ENCODE data around the gene TXNRD1. TPM values are rescaled to one million over a fixed set of nuclear protein-coding genes. Genes with fewer than 3 reads are reported as not detected.
A peak's percentile ranks its signal among the peaks of the same experiment; 100 is the strongest.
"Not testable (repeated sequence)": the region's sequence is repeated elsewhere in the genome, so short reads cannot be mapped to it uniquely, and the experiment has no call there.

TXNRD1 gene
- total RNA-seq, 1 donor from 2014 or later = 229 TPM

DNA sequence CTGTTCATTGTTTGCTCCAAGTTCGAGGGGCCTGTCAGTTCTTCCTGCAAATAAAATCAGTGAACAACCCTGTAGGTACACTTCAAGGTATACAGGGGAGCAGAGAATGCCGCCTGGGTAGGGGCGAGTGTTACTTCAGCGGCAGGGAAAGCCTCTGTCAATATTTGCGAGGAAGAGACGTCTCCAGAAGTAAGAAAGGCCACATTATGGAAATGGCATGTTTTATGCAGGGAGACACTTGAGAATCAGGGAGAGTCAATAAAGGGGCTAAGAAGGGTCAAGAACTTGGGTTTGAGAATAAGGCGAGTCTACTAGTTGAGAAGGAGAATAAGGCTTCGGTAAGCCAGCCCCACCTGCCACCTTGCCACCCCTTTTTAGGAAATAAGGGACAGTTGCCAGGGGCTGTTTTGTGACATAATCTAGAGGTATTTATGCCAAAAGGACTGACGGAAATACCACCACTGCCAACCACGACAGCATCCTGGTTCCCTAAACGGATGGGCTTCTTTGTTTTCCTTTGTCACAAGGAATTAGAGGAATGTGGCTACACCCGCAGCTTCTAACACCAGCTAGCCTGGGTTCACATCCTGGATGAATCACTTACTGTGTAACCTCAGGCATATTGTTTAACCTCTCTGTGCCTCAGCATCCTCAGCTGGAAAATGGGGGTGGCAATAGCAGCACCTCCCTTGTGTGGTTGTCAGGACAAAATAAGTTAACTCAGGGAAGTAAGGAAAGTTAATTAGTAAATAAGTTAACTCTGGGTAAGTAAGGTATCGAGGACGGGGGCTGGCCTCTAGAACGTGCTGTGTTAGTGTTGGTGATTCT is 155.7 kb downstream of the TXNRD1 start:
- no peak for DNase-seq (ENCODE audit: low spot score)

DNA sequence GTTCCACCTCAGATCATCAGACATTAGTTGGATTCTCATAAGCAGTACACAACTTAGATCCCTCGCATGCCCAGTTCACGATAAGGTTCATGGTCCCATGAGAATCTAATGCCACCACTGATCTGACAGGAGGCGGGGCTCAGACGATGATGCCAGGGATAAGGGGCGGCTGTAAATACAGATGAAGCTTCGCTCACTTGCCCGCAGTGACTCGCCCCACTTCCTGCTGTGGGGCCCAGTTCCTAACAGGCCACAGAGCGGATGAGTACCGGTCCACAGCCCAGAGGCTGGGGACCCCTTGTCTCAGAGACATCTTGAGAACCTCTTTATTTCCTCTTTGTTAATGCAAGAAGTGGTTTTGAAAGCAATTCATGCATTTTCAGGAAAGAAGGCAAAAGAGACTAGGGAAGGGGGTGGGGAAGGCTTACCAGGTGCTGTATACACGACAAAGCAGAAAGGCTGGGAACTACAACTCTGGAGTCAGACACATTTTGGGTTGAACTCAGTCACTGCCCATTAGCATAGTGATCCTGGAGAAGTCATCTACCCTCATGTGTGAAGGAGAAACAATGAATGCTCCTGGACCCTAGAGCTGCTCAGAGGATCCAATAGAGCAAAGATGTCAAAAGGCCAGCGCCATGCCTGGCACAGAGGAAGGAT is 156.6 kb downstream of the TXNRD1 start:
- no peak for DNase-seq (ENCODE audit: low spot score)

DNA sequence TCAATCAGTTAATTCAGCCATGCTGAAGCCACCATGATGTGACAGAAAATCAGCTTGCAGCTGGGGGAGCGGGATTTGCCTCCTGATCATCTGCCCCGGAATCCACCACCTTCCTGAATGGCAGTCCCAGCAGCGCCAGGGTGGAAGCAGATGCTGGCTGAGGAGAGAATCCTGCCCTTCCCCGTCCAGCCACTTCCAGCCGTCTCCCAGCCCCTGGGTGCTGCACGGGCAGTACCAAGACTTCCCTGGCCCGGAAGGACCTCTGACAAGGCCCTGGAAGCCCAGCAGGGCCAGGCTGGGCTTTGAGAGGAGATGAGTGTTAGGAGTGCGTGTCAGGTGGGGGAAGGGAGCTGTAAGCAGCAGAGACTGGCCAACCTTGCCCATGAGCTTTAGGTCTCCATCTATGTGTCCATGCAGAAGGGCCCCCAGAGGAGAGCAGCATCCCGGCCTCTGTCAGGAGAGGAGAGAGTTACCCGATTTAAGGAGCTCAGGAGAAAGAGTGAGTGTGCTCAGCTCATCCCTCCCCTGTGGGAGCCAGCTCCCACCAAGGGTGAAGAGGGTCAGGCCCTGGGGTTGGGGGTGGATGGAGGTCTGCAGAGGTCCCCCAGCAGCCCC is 157.2 kb downstream of the TXNRD1 start:
- DNase-seq (ENCODE audit: low spot score) = no peak

DNA sequence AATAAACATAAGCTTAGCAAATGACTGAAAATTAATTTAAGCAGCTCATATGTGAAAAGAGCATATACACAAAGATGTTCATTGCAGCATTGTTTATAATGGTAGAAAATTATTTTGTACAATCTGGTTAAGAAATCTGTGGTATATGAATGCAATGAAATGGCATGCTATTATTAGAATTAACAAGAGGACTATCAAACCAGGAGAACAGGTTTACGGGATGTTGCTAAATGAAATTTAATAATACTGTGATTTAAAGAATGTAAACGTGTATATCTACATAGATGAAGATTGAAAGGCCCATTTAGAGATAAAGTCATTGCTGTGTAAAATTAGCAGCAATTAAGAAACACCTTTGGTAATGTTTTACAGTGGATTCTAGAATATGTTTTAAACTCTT is 158.5 kb downstream of the TXNRD1 start:
- no peak for DNase-seq (ENCODE audit: low spot score)

DNA sequence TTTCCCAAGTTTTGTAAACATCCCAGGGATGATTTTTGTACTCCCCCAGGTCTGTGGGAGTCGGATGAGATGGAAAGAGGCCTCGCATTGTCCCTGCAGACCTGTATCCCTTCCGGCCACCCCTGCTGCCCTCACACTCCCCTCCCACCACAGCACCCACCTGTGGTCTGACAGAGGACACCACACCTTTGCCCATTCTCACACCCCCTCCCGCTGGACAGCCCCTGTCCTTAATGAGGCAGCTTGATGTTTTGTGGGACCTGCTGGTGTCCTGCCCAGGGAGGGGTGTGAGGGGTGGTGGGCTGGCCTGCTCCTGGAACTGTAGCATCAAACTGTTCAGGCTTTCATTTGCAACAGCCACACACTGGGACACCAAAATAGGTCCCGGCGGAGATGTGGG is 159.2 kb downstream of the TXNRD1 start:
- no peak for DNase-seq (ENCODE audit: low spot score)

DNA sequence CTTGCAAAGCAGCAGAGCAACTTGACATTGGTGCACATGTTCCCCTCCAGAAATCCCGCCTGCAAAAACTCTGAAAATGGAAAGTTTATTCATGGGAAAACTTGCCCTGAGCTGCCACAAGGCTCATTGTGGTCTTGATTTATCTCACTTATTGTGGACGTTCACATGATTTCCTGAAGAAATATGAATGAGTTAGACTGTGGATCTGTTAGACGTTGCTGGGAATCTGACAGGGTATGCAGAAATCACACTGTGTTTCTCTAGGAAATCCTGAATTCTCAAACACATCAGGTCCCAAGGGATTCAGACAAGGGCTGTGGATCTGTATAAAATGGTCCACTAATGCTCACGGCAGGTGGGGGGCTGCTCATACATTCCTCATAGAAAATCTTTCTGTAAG is 160.2 kb downstream of the TXNRD1 start:
- no peak for DNase-seq (ENCODE audit: low spot score)

DNA sequence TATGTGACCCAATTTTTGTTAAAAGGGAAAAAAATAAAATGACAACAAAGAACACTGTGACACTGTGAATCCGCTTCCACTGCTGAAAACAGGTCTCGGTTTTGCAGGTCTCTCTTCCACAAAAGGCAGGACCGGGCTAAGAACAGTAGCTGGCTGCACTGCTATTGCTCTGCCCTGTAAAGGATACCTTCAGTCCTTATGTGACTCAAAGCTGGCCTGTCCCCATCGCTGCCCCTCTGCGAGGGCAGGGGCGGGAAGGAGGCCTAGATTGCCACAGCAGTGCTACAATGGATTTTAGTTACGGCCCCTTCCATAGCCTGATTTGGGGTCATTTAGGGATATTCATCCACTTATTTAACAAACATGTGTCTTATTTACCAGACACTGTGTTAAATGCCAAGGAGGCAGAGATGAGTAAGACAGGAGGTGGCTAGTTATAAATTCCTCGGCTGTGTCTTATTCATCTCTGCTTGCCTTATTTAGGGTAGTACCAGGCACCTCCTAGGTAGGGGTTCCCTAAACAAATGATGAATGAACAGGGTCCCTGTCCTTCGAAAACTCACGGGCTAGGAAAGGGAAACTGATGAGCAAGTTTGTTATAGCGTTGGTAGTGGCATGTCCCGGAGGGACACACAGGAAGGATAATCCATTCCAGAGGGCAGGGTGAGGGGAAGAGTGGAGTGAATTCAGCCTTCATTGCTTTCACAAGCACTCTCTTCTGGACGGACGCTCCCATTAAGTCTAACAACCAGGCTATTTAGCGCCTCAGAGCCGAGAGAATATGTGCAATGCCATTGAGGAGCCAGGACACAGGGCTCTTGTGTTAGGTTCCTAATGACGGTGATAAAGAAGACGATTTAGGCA is 161.3 kb downstream of the TXNRD1 start:
- no peak for DNase-seq (ENCODE audit: low spot score)

DNA sequence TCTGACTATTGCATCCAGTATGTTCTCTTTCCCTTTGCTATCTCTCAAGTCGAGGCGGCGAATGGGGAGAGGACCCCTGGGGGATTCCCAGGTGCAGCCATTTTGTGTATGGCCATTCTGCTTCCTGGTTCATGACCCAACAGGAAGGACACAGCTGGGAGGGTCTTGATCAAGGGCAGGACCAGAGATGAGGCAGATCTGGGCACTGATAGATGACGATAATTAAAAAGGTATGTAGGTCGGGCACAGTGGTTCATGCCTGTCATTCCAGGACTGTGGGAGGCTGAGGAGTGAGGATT is 161.9 kb downstream of the TXNRD1 start:
- DNase-seq (ENCODE audit: low spot score) = no peak

DNA sequence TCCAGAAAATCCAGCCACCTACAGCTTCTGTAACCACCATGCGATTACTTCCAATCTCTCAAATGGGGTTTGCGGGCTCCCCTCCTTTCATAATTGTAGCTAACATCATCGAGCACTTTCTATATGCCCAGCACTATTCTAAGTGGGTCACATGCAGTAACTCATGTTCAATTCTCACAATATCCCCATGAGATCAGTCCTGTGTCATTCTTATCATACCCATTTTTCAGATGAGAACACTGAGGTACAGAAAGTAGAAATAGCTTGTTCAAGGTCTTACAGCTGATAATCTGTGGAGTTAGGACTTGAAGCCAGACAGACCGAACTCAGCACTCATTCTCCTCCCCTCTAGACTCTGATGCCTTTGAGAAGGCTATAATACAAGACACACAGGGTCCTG is 162.8 kb downstream of the TXNRD1 start:
- DNase-seq (ENCODE audit: low spot score) = no peak

DNA sequence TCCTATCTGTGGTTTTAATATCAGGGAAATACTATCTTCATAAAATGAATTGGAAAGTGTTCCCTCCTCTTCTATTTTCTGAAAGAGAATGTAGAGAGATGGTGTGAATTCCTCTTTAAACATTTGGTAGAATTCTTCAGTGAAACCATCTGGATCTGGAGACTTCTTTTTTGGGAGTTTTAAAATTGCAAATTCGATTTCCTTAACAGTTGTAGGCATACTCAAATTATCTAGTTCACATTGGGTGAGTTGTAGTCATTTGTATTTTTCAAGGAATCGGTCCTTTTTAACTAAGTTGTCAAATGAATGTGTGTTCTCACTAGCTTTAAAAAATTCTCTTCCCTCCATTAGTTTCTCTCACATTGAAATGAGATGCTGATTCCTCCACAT is 165.8 kb downstream of the TXNRD1 start:
- no peak for DNase-seq (ENCODE audit: low spot score)

DNA sequence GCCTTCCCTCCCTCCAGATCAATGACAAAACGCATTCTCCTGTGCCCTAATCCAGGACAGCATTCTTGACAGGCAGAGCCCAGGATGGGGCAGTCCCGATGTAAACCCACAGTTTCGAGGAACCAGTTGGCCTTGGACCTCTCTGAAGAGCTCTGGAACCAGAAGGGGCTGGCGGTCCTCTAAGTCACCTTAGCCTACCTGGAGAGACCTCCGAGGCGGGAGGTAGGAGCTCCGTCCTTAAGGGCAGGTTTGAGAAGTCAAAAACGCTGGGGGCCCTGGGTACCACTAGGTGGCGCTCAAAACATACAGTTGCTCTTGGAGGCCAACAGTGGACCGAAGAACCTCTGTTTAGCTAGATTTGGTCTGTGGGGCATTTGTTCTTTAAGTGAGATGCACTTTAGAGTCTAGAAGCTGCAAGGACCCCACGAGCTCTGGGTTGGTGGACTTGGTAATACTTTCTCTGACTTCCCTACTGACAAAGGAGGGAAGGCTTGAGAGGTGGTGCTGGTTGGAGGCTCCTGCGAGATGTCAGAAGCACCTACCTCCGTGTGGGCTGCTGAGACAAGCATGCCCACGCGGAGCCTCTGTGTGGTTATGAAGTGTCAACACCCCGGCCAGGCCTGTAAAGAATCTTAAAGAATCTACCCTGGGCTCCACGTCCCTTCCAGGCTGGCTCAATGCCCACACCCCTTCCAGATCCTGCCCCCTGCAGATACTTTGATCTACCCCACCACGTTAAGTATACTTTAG is 166.3 kb downstream of the TXNRD1 start:
- DNase-seq (ENCODE audit: low spot score) = peak; percentile 77

DNA sequence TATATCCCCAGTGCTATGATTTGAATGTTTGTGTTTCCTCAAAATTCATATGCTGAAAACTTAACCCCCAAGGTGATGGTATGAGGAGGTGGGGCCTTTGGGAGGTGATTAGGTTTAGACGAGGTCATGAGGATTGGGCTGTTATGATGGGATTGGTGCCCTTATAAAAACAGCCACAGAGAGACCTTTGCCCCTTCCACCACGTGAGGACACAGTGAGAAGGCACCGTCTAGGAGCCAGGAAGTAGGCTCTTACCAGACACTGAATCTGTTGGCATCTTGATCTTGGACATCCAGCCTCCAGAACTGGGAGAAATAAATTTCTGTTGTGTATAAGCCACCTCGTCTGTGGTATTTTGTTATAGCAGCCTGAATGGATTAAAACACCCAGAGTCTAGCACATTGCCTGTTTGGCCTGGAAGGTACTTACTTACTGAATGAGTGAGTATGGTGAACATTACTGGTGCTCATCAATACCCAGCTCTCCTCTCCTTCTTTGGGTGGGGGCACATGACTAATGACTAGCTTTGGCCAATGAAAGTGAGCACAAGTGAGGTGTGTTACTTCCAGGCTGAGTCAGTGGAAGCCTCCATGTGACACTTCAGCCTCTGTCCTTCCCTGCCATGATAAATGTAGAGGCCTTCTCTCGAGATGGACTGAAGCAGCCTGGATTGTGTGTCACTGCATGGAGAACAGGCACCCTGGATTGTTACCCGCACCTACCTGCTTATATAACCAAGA is 168.7 kb downstream of the TXNRD1 start:
- no peak for DNase-seq (ENCODE audit: low spot score)

DNA sequence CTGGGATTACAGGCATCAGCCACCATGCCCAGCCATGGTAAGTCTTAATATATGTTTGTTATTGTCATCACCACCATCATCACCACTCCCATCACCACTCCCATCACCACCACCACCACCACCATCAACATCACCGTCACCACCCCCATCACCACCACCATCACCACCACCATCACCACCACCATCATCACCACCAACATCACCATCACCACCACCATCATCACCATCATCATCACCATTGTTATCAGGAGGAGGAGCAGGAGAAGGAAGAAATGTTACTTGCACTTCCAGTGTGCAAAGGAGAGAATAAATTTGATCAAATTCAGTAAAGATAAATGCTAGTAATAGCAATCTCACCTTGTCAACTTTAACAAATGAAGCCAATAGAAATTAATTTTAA is 169.9 kb downstream of the TXNRD1 start:
- no peak for DNase-seq (ENCODE audit: low spot score)

DNA sequence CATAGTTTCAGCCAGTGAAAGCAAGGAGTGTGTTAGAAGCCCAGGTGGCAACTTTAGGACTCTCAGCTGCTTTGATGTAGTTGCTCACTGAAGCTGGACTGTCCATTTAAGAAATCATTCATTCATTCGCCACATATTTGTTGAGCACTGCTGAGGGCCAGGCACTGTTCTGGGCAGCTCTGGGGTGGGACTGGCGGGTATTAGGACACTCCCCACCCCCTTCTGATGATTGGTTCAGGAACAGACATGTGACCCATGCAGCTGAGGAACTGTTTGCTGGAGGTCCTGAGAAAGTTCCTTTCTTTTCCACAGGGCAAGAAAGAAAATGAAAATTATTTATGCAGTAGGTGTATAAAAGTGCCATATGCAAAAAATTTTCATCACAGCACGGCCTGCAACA is 170.9 kb downstream of the TXNRD1 start:
- DNase-seq (ENCODE audit: low spot score) = no peak

DNA sequence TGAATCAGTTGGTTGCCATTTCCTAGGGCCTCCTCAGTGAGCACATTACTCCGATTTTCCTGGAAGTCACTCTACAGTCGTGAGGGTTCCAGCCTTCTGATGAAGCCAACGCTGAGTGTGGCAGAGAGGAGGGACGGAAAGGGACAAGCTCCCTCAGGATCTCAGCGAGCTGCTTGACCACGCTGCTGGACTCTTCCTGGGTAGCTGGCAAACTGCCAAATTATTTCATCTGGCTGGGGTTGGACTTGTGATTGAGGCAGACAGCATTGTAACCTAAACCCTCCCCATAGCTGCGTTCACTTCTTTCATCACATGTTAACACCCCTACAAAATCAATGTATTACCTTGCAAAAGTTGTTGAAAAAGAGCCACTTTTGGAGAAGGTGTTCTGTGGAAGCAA is 171.6 kb downstream of the TXNRD1 start:
- DNase-seq (ENCODE audit: low spot score) = no peak

DNA sequence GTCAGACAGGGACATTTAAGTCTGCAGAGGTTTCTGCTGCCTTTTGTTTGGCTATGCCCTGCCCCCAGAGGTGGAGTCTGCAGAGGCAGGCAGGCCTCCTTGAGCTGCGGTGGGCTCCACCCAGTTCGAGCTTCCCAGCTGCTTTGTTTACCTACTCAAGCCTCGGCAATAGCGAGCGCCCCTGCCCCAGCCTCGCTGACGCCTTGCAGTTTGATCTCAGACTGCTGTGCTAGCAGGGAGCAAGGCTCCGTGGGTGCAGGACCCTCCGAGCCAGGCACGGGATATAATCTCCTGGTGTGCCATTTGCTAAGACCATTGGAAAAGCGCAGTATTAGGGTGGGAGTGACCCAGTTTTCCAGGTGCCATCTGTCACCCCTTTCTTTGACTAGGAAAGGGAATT is 178.5 kb downstream of the TXNRD1 start:
- DNase-seq (ENCODE audit: low spot score) = not testable (repeated sequence)
